Measurements from ENCODE around the gene TTC12. TPM values are rescaled to one million over a fixed set of nuclear protein-coding genes. Genes with fewer than 3 reads are reported as not detected.

The TTC12 gene
- total and polyA plus RNA-seq, 2 of the 8 experiments (the other 6 are each of a cell fraction or from before 2014, with no cell fraction given), result 4.7 to 9.0 TPM

DNA sequence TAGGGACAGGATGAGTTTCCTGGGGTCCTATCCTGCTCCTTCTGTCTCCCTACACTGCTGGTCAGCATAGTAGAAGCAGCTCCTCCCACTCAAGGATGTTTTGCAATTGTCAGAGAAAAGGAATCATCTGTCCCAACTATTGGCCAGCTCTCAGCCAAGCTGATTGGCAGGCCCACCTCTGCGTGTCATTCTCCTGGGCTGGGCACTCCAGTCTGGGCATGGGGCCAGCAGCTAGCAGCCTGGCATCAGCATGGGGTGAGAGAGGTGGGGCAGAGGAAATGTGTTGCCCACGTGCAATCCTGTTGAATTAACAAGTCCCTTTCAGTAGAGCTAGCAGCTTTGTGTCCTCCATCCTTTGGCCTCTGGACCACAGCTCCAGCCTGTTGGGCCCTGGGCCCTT lies 87.3 kb downstream of the TTC12 start:
- Histone ChIP-seq H4K91ac (replicated peaks; ENCODE audit: insufficient read length, low read length) (no peak overlapping the region), H3K27me3 (replicated peaks in 1 of 4; ENCODE audit: control insufficient read depth in 3 of 4, extremely low read depth in 1 of 4, insufficient read depth in 3 of 4, low read length in 3 of 4) (no peaks in the 10 kb centered on the region), H3K79me1 (ENCODE audit: low read depth, low read length) (no peaks in the 10 kb centered on the region), H2BK5ac (ENCODE audit: low read depth, low read length) (no peak overlapping the region), H3K56ac (replicated peaks; ENCODE audit: insufficient read length, low read depth, low read length) (no peak overlapping the region), H3K4me2 (ENCODE audit: insufficient read depth in 1 of 2, low read depth in 2 of 2, low read length in 2 of 2) (no peak overlapping the region), H4K8ac (ENCODE audit: extremely low read depth, insufficient read depth, low read length) (no peak overlapping the region), H3K79me2 (ENCODE audit: control insufficient read depth in 1 of 2, insufficient read depth in 2 of 2, low read length in 2 of 2) (no peaks in the 10 kb centered on the region), H2BK20ac (ENCODE audit: low read length) (no peak overlapping the region), H4K5ac (ENCODE audit: insufficient read length, low read depth, low read length) (no peak overlapping the region), H3K9ac (replicated peaks in 1 of 4; ENCODE audit: extremely low read depth in 1 of 4, low read depth in 3 of 4, low read length in 3 of 4) (no peak overlapping the region), H3K14ac (ENCODE audit: insufficient read length) (no peak overlapping the region), H2AK5ac (ENCODE audit: low read depth, low read length) (no peak overlapping the region), H2AFZ (ENCODE audit: low read length) (no peak overlapping the region), H3K9me3 (ENCODE audit: insufficient read depth in 2 of 2, low read depth in 1 of 2, low read length in 1 of 2) (no peaks in the 10 kb centered on the region), H3K23ac (ENCODE audit: insufficient read length) (no peak overlapping the region), H3K27ac (ENCODE audit: low read depth, low read length) (no peak overlapping the region), H3K4me3 (ENCODE audit: extremely low read depth in 1 of 4, insufficient read depth in 2 of 4, low read depth in 3 of 4, low read length in 4 of 4) (no peak overlapping the region), H3K23me2 (ENCODE audit: low read depth, low read length) (no peaks in the 10 kb centered on the region), H3K36me3 (ENCODE audit: control insufficient read depth in 2 of 4, insufficient read depth in 4 of 4, low read length in 3 of 4) (no peaks in the 10 kb centered on the region), H4K20me1 (replicated peaks in 1 of 2; ENCODE audit: control insufficient read depth in 1 of 2, insufficient read depth in 2 of 2, low read length in 2 of 2) (no peaks in the 10 kb centered on the region), H2BK15ac (ENCODE audit: low read length) (no peak overlapping the region), H3K4ac (replicated peaks; ENCODE audit: insufficient read length, low read depth, low read length) (no peak overlapping the region), H2BK12ac (ENCODE audit: low read depth, low read length) (no peak overlapping the region), H2BK120ac (replicated peaks; ENCODE audit: low read depth, low read length) (no peak overlapping the region), H3K4me1 (replicated peaks in 1 of 4; ENCODE audit: control insufficient read depth in 3 of 4, insufficient read depth in 4 of 4, low read length in 3 of 4) (no peaks in the 10 kb centered on the region), H3K18ac (ENCODE audit: extremely low read depth, low read length) (no peak overlapping the region)
- DNase-seq (ENCODE audit: low read depth in 1 of 2, low spot score in 2 of 2), result no peak
- WGBS, 2 experiments (ENCODE audit: extremely low coverage in 1 of 2, insufficient coverage in 1 of 2, insufficient read length in 1 of 2, insufficient replicate concordance in 2 of 2, low coverage in 1 of 2, low lambda C conversion rate in 2 of 2, missing lambda C conversion rate in 1 of 2), result 76% methylated on average over 2 of the region's 2 CpGs; no CpG with 5 or more reads in 1 of the 2 experiments
- POLR2A ChIA-PET (ENCODE audit: partially characterized antibody), result interaction anchor here (1.4 kb wide), 1 partner anchor 14 kb away, joined by 3 read pairs; the partner anchor contains the start of gene ANKK1
- CTCF ChIA-PET (ENCODE audit: partially characterized antibody), result interaction anchor here (0.6 to 2.7 kb wide), 3 partner anchors 14 to 946 kb away, joined by 3 to 18 read pairs (median 4); partner anchors contain the start of gene ANKK1
- no peak for FAIRE-seq
- no peak for TF ChIP-seq POLR2A (IDR thresholded peaks at IDR 0.05; ENCODE audit: control extremely low read depth in 1 of 2, low read depth in 2 of 2, low read length in 2 of 2)
- TF ChIP-seq NRF1 (IDR thresholded peaks at IDR 0.05; ENCODE audit: low read depth, low read length), result no peak
- no peak for TF ChIP-seq JUND (IDR thresholded peaks at IDR 0.05; ENCODE audit: low read length)
- TF ChIP-seq TEAD4 (IDR thresholded peaks at IDR 0.05; ENCODE audit: low read depth, low read length), result no peak
- no peak for TF ChIP-seq ATF2 (IDR thresholded peaks at IDR 0.05; ENCODE audit: low read length)
- no peak for TF ChIP-seq RAD21 (IDR thresholded peaks at IDR 0.05 in 1 of 2, conservative IDR thresholded peaks at IDR 0.05 in 1 of 2; ENCODE audit: low read depth in 2 of 2, low read length in 2 of 2)
- no peak for TF ChIP-seq POU5F1 (IDR thresholded peaks at IDR 0.05; ENCODE audit: low read depth, low read length)
- TF ChIP-seq TBP (IDR thresholded peaks at IDR 0.05; ENCODE audit: low read depth, low read length), result no peak
- TF ChIP-seq CHD2 (IDR thresholded peaks at IDR 0.05; ENCODE audit: low read length), result no peak
- no peak for TF ChIP-seq CEBPB (IDR thresholded peaks at IDR 0.05; ENCODE audit: low read depth, low read length)
- no peak for TF ChIP-seq ATF3 (IDR thresholded peaks at IDR 0.05; ENCODE audit: insufficient read depth, low read depth, low read length)
- TF ChIP-seq SP4 (IDR thresholded peaks at IDR 0.05; ENCODE audit: low read length), result no peak
- no peak for TF ChIP-seq KDM1A (IDR thresholded peaks at IDR 0.05; ENCODE audit: borderline replicate concordance, low read length)
